Measurements from ENCODE around the gene C12orf75.

DNA sequence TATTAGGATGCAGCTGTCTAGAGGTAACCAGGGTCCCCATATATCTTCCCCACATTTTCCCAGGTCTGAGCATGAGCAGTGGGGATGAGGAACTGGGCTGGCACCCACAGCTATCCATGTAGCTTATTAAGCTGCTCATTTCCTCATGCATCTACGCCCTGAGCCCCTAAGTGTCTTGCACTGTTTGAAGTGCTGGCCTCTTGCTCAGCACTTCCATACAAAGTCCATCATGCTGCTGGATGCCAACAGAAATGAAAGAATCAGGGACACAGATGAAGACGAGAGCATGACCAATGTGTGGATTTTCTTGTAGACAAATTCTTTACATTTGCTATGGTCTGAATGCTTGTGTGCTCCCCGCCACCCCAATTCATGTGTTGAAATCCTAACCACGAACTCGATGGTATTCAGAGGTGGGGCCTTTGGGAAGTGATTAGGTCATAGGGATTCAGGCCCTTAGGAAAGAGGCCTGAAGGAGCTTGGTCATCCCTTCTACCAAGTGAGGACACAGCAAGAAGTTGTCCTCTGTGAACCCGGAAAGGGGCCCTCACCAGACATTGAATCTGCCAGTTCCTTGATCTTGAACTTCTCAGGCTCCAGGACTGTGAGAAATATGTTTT lies 54.5 kb downstream of the C12orf75 start:
- no peak for TF ChIP-seq POLR2A (IDR thresholded peaks at IDR 0.05)
- TF ChIP-seq, protein P1, sequence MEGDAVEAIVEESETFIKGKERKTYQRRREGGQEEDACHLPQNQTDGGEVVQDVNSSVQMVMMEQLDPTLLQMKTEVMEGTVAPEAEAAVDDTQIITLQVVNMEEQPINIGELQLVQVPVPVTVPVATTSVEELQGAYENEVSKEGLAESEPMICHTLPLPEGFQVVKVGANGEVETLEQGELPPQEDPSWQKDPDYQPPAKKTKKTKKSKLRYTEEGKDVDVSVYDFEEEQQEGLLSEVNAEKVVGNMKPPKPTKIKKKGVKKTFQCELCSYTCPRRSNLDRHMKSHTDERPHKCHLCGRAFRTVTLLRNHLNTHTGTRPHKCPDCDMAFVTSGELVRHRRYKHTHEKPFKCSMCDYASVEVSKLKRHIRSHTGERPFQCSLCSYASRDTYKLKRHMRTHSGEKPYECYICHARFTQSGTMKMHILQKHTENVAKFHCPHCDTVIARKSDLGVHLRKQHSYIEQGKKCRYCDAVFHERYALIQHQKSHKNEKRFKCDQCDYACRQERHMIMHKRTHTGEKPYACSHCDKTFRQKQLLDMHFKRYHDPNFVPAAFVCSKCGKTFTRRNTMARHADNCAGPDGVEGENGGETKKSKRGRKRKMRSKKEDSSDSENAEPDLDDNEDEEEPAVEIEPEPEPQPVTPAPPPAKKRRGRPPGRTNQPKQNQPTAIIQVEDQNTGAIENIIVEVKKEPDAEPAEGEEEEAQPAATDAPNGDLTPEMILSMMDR (IDR thresholded peaks at IDR 0.05): no peak

Measured in Peyer's patch (tissue), 4 donors.